C4-2B (cell line): ENCODE data around the gene MTIF3.

Experiments used
- CTCF ChIP-seq: fragments of 450-650 bp; conservative IDR thresholded peaks from 2 replicates; pipeline ENCODE4 v1.5.1; 2017; ENCODE audit warnings: mild to moderate bottlenecking
- ZFX ChIP-seq: fragments of 450-650 bp; IDR thresholded peaks from 2 replicates; pipeline ENCODE4 v1.6.1; 2017

- TF ChIP-seq CTCF (no peak; the same call in none of the 2 replicates), ZFX (no peak)
These were observed 632 bp upstream of the MTIF3 start for GRCh38 chr13:27450921-27451471.
